Heart right ventricle (tissue), 16 donors: ENCODE data around the gene LZTS3. TPM values are rescaled to one million over a fixed set of nuclear protein-coding genes. Genes with fewer than 3 reads are reported as not detected.
"Not testable (repeated sequence)": the region's sequence is repeated elsewhere in the genome, so short reads cannot be mapped to it uniquely, and the experiment has no call there.

Experiments
- ATAC-seq, 8 donors: fragments of 200-7000 bp; cut with Tn5 transposase; one replicate each; pipeline ENCODE4 v1.9.1; 2020; ENCODE audit warnings: mild to moderate bottlenecking in 8 of 8, moderate library complexity in 8 of 8, moderate number of reproducible peaks in 1 of 8
- DNase-seq, 2 donors: peaks; one replicate each; pipeline ENCODE4 v3.0.0-alpha.2; 2020
- H3K27ac ChIP-seq, 10 donors: fragments of 200-600 bp; sonication (generic) in 2 of 10; one replicate each; pipeline versions ENCODE4 v1.5.0 to v1.8.0; 2020 to 2022; ENCODE audit warnings: mild to moderate bottlenecking in 3 of 10
- H3K27me3 ChIP-seq, 7 donors: fragments of 200-600 bp; one replicate each; pipeline ENCODE4 v1.8.0; 2021 to 2022; ENCODE audit warnings: mild to moderate bottlenecking in 2 of 7
- H3K36me3 ChIP-seq, 9 donors: fragments of 200-600 bp; sonication (generic) in 1 of 9; one replicate each; pipeline versions ENCODE4 v1.5.0 to v1.8.0; 2020 to 2022; ENCODE audit warnings: mild to moderate bottlenecking in 2 of 9
- H3K4me1 ChIP-seq, 9 donors: fragments of 200-600 bp; sonication (generic) in 1 of 9; one replicate each; pipeline versions ENCODE4 v1.5.0 to v1.8.0; 2020 to 2022; ENCODE audit warnings: mild to moderate bottlenecking in 4 of 9
- H3K4me3 ChIP-seq, 10 donors: fragments of 200-600 bp; sonication (generic) in 2 of 10; one replicate each; pipeline versions ENCODE4 v1.5.0 to v1.8.0; 2020 to 2022; ENCODE audit warnings: mild to moderate bottlenecking in 7 of 10, moderate library complexity in 2 of 10
- H3K9me3 ChIP-seq, 11 donors: fragments of 200-600 bp in 10 of 11; sonication (generic) in 2 of 11; one replicate each; pipeline versions ENCODE4 v1.5.0 to v1.8.0; 2013 to 2022; ENCODE audit warnings: mild to moderate bottlenecking in 2 of 11, control low read depth in 1 of 11, moderate library complexity in 1 of 11
- CTCF ChIP-seq, 9 donors: fragments of 200-600 bp; sonication (generic) in 2 of 9; IDR thresholded peaks; one replicate each; pipeline versions ENCODE4 v1.5.0 to v1.8.0; 2021 to 2022; ENCODE audit warnings: antibody characterized with exemption in 9 of 9, mild to moderate bottlenecking in 5 of 9, moderate library complexity in 1 of 9
- WGBS, 2 donors: extraction: QIAGEN DNeasy Blood & Tissue Kit; methylation state at CpG; one replicate each; pipeline ENCODE4 v1.1.7; 2013; ENCODE audit warnings: inconsistent platforms in 1 of 2; 5-methylcytosine and 5-hydroxymethylcytosine counted together
- intact Hi-C, 10 donors: fragments of 100-400 bp; cut with DNase I; formaldehyde crosslinking; loops; one replicate each; pipeline versions ENCODE4 v1.11.1 to v1.14.2; 2022
- polyA plus RNA-seq, 2 donors: library from polyadenylated mRNA; stranded (reverse); fragments of 200-250 nt; gene quantifications; one replicate each; pipeline ENCODE4 v1.2.3, GENCODE V29; 2013
- total RNA-seq, 10 donors: library from RNA; stranded (reverse); fragmentation: NEBNext Ultra II Directional in 3 of 10; extraction: Animal tissue kit (Norgen Biotek cat#: 25700) in 3 of 10; gene quantifications; one replicate each; pipeline versions ENCODE4 v1.2.1 to v1.2.4, GENCODE V29; 2021 to 2023
- donor health status: Arrhythmogenic right ventricular cardiomyopathy.
- donor health status: ischemic (EF 13 %, LVEDD 7.1; RV severe dilation, severe dysfunction).
- donor health status: healthy with polysubstance abuse.
- donor health status: DM: no; HTN: yes; CAD: no.
- donor health status: DM: no; HTN: no; CAD: no.
- donor health status: ischemic (EF 25% LVEDD 6.9; RV normal size, moderate dysfunction).
- donor health status: ischemic (EF 25% LVEDD 5.7; RV mildly dilated, moderate dysfunction).
- donor health status: healthy.
- donor health status: DM: yes; HTN: yes; CAD: no.
- donor health status: Ischemic cardiomyopathy.
- donor health status: ischemic (EF 35%, LVEDD 5.7; RV mildly dilated, moderate dysfunction).
- donor health status: nonischemic (EF 11% LVEDD 7.7; RV severe dilation, severe dysfunction).
- donor health status: DM: yes; HTN: yes; CAD: no.
- donor health status: PGD.
- donor health status: ischemic (EF 29% LVEDD 5.4; RV normal size, mild dysfunction).
- donor health status: nonischemic (EF 23%, LVEDD 6.1; RV moderate dilation, normal function).

Gene LZTS3
- total and polyA plus RNA-seq, 12 donors, result 7.1 to 27.0 (median 9.5) TPM

GRCh38 chr20:3188823-3189413 lies 15.6 kb upstream of the LZTS3 start:
- Histone ChIP-seq H3K4me1 (peaks cover 0 to 7% (median 0%) of the 10 kb centered on the region in 9 donors), H3K36me3 (peaks cover 0 to 63% (median 25%) of the 10 kb centered on the region in 9 donors), H3K4me3 (no peak overlapping the region), H3K27me3 (no peaks in the 10 kb centered on the region), H3K27ac (no peak overlapping the region), H3K9me3 (no peaks in the 10 kb centered on the region)
- WGBS, 2 donors, result 80 to 83% methylated on average over 3 of the region's 3 CpGs
- intact Hi-C loops, result no loop called here
- ATAC-seq, result peak in 2 of 8 donors; percentile 55 to 56
- TF ChIP-seq CTCF (IDR thresholded peaks at IDR 0.05), result no peak
- no peak for DNase-seq

GRCh38 chr20:3187861-3188260 lies 14.5 kb upstream of the LZTS3 start:
- peaks cover 0 to 57% (median 15%) of the 10 kb centered on the region in 9 donors for H3K36me3 ChIP-seq
- ATAC-seq, intact Hi-C loops, H3K4me1 ChIP-seq, DNase-seq, H3K9me3 ChIP-seq, H3K27ac ChIP-seq, H3K4me3 ChIP-seq, H3K27me3 ChIP-seq: not testable (repeated sequence)
- 98 to 99% methylated on average over 9 of the region's 9 CpGs for WGBS, 2 donors

- H3K4me3 ChIP-seq, result no peak overlapping the region
- no peaks in the 10 kb centered on the region for H3K9me3 ChIP-seq
- peaks cover 0 to 2% (median 0%) of the 10 kb centered on the region in 9 donors for H3K4me1 ChIP-seq
- no peak for TF ChIP-seq CTCF (IDR thresholded peaks at IDR 0.05)
- ATAC-seq (no peak), DNase-seq (no peak)
- H3K27me3 ChIP-seq, result no peaks in the 10 kb centered on the region
- H3K27ac ChIP-seq, result no peak overlapping the region
- intact Hi-C loops, result no loop called here
- peaks cover 0 to 20% (median 0%) of the 10 kb centered on the region in 9 donors for H3K36me3 ChIP-seq
- 94 to 96% methylated on average over 3 of the region's 3 CpGs for WGBS, 2 donors
Measured at GRCh38 chr20:3183896-3184612, 10.7 kb upstream of the LZTS3 start.

- intact Hi-C loops, H3K27me3 ChIP-seq, DNase-seq, H3K4me1 ChIP-seq, ATAC-seq, H3K4me3 ChIP-seq, H3K27ac ChIP-seq, H3K9me3 ChIP-seq, H3K36me3 ChIP-seq: not testable (repeated sequence)
- WGBS, 2 donors, result 98% methylated on average over 5 of the region's 5 CpGs
Measured at GRCh38 chr20:3182429-3182828, 9.1 kb upstream of the LZTS3 start.

GRCh38 chr20:3181270-3181669 lies 7.9 kb upstream of the LZTS3 start:
- peaks cover 0 to 9% (median 0%) of the 10 kb centered on the region in 9 donors for H3K36me3 ChIP-seq
- H3K9me3 ChIP-seq, result no peaks in the 10 kb centered on the region
- no peak for TF ChIP-seq CTCF (IDR thresholded peaks at IDR 0.05)
- intact Hi-C loops, result no loop called here
- H3K4me1 ChIP-seq, result no peaks in the 10 kb centered on the region
- 70 to 74% methylated on average over 5 of the region's 5 CpGs for WGBS, 2 donors
- ATAC-seq, result no peak
- no peak overlapping the region for H3K27ac ChIP-seq
- no peak for DNase-seq
- H3K4me3 ChIP-seq, result no peak overlapping the region
- H3K27me3 ChIP-seq, result no peaks in the 10 kb centered on the region
